NCI-H69 (cell line): ENCODE measurements around the gene MAGT1.
"Not testable (repeated sequence)": the region's sequence is repeated elsewhere in the genome, so short reads cannot be mapped to it uniquely, and the experiment has no call there.

Experiments used
- DNase-seq: peaks from one replicate; lab custom pipeline; 2025; lab: John Stamatoyannopoulos, UW

Gene MAGT1

DNA sequence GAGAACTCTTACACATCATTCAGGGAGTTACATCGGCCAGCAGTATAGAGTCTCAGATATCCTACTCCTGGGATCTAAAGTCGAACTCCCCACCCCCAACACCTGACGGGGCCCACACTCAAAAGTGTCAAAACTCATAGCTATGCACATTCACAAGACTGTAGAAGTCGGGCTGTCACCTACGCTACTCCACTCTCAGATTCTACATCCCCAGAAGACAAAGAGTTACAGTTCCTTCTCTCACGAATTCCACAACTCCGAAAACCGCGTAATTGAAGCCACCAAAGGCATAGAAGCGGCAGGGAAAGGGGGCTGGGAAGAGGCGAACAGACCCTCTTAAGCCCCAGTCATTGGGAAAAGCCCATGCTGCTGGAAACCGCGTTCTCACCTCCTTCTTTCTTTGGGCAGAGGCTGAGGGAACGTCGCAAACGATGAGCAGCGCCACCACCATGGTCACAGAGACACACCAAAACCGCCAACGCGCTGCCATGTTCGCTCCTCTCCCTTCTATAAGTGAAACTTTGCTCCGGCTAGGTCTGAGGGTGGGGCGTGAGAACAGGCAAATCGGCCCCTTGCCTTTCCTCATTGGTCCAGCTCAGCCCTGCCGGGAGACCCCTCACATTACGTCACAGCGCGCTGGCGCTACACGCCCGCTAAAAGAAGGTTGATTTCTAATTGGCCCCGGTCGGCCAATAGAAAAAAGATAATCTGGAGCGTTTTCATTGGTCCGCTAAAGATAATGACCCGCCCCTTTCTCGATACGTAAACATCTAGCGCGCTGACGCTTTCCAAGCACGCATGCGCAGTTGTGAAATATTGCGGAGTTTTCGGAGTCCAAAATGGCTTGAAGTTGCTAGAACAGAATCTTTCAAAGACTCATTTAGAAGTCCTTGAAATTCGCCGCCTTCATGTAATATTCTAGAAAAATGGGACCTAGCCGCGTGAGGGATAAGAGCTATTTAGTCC lies at the start of gene MAGT1:
Gene MAGT1 (minus strand): TSS at position 515 of the 966 bp plus-strand sequence. CDS start 25 bp downstream, at position 490.
- DNase-seq, result peak; percentile 97

DNA sequence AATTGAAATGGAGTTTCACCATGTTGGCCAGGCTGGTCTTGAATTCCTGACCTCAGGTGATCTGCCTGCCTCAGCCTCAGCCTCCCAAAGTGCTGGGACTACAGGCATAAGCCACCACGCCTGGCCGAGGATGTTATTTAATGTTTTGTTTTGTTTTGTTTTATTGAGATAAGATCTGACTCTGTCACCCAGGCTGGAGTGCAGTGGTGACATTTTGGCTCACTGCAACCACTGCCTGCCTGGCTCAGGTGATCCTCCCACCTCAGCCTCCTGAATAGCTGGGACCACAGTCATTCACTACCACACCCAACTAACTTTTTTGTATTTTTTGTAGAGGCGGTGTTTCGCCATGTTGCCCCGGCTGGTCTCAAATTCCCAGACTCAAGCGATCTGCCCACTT lies 49.8 kb upstream of the MAGT1 start:
- DNase-seq, result not testable (repeated sequence)

DNA sequence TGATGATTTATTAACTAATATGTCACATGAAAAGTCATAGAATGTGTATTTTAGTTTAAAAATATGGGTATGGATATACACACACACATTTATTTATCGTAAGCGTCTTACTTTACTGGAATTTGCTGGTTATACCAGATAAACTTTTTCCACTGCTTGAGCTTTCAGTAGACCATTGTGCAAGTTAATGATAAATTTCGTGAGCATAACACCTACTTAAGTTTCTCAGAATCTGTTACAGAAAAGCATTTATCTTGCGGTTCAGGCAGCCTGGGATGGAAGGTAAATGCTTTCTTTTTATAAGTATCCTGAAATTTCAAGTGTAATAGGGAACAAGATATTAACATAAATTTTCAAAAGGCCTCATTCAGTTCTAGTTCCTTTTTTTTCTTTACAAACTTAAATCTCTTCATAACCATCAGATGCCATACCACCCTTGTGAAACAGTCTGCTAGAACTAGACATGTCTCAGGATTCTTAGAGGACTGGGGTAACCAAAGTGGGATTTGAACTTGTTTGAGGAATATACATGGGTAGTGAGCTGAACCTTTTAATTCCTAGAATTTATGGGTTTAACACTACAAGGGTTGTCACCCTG lies 42.9 kb upstream of the MAGT1 start:
- no peak for DNase-seq

- DNase-seq, result no peak
These were observed 42.1 kb upstream of the MAGT1 start for GRCh38 chrX:77937291-77937690.

- DNase-seq, result no peak
These were observed 41.1 kb upstream of the MAGT1 start for GRCh38 chrX:77936299-77936698.

DNA sequence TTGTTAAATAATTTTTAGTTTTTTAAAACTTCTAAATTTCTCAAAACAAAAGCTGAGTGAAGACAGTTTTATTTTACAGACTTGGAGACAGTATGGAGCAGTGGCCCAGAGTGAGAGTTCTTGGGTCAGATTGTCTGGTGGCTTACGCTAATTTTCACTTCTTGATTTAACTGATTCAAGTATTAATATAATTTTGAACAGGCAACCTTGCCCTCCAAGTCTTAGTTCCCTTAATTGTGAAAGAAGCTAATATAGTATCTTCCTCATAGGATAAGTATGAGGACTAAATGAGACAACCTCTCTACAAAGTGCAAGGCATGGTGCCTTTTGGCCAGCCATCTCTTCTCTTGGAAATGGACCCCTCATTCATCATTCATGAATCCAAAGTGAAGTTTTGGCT lies 40.7 kb upstream of the MAGT1 start:
- no peak for DNase-seq

- DNase-seq, result no peak
These were observed 35.3 kb upstream of the MAGT1 start for GRCh38 chrX:77930581-77930980.

- no peak for DNase-seq
These were observed 30.5 kb upstream of the MAGT1 start for GRCh38 chrX:77925764-77926163.

DNA sequence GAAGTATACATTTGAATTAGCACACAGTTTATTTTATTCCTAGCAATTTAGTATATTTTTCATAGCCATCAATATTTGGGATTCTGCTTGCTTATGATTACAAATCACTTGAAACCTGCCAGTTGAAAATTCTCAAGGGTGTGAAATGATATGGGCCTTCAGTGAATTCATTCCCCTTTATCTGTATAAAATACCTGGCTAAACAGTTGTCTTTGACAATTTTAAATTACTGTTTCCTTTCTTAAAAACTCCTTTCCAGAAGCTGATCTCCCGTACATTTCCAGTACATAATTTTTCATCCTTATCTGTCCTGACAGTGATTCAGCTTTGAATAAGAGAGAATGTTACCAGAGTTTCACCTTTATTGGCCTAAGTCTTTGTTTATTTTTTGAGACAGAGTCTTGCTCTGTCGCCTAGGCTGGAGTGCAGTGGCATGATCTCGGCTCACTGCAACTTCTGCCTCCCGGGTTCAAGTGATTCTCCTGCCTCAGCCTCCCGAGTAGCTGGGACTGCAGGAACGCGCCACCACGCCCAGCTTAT lies 29.2 kb upstream of the MAGT1 start:
- DNase-seq, result no peak

DNA sequence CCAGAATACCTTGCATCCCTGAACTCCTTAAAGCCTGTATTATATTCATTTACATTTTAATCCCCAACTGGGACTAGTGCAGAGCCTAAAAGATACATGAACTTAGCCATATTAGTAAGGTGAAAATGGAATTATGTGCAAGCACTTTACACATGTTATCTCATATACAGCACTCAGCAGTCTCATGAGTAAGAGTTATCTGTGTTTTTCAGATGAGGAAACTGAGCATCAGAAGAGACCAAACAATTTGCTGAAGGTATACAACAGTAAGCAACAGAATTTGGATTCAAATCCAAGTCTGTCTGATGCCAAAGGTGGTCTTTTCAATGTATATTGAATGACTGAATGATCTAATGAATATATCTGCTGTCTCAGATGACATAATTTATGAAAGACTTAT lies 27.6 kb upstream of the MAGT1 start:
- no peak for DNase-seq

- not testable (repeated sequence) for DNase-seq
These were observed 24.1 kb upstream of the MAGT1 start for GRCh38 chrX:77919370-77919769.

DNA sequence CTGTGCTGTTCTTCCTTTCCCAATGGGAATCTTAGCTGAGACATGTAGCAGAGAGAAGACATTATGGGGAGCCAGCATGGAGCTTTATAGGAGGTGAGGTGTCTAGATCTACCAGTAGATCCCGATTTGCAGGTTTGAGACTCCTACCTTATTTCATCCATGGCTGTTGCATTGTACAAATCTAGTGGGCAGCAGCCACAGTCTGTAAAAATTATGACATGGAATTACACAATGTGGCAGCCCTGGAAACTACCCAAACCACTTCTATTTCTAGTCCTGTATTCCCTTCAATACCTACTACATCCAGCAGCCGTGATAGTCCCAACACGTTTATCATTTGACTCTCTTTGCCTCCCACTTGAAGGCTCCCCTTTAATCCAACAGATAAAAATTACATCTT lies 23.3 kb upstream of the MAGT1 start:
- DNase-seq, result no peak

DNA sequence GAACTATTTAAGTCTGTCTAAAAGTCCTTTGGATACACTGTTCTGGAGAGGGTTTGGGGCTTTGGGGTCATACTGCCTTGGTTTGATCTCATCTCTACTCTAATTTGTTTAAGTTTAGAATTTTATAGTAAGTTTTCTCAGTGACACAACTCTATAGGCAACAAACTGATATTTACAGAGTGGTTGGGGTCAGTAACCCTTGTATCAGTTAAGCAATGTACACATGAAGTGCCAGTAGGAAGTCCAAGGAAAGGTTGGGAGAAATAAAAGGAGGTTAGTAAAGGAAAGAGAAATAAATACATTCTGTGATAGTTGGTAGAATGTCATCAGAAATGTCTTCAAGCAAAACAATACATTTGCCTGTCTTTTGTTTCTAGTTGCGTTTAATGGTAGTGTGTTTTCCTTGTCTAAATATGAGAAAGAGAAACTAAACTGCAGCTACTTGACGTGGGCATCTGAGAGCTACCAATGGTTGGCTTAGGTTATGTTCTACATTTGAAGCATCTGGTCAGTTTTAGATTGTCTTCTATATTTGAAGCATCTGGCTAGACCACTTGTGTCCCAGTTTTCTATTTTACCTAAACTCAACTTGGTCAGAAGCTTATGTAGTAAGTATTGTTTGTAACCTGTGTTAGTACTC lies 22.2 kb upstream of the MAGT1 start:
- no peak for DNase-seq

DNA sequence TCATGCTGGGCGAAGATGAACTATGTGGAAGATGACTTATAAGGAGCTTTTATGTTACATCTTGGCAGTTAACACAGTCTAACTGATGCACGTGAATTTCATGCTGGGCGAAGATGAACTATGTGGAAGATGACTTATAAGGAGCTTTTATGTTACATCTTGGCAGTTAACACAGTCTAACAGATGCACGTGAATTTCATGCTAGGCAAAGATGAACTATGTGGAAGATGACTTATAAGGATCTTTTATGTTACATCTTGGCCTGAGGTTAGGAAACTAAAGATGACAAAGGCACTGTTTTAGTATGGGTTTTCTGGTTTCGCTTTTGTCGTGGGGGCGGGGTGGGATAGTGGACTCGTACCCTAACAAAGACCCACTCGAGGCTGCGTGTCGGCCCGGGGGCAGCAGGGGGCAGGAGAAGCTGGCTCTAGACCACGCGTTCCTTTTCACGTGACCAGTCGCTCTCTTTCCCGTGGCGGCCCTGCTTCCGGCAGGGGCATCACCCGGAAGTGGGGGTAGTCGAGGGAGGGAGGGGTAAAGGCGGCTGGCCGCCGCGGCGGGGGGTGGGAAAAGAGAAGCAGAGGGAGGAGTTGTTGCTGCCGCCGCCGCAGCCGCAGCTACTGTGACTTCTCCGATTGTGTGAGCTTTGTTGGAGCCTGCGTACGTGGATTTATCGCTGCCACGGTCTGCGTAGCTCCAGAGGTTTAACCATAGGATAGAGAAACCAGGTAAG lies 15.0 kb upstream of the MAGT1 start, which contains the start of gene ATP7A:
Gene ATP7A (plus strand): TSS at position 586 of the 733 bp plus-strand sequence. CDS start 60,949 bp downstream, outside the sequence.
- DNase-seq, result peak; percentile 94

GRCh38 chrX:77901506-77901905 lies 6.3 kb upstream of the MAGT1 start:
- DNase-seq, result no peak

- DNase-seq, result no peak
These were observed 5.5 kb upstream of the MAGT1 start for GRCh38 chrX:77900688-77901087.

GRCh38 chrX:77899081-77899828 lies 4.0 kb upstream of the MAGT1 start, which contains the start of gene COX7B:
COX7B (plus strand) TSS chrX:77899468; CDS start chrX:77899554, 86 bp downstream.
- peak; percentile 97 for DNase-seq

DNA sequence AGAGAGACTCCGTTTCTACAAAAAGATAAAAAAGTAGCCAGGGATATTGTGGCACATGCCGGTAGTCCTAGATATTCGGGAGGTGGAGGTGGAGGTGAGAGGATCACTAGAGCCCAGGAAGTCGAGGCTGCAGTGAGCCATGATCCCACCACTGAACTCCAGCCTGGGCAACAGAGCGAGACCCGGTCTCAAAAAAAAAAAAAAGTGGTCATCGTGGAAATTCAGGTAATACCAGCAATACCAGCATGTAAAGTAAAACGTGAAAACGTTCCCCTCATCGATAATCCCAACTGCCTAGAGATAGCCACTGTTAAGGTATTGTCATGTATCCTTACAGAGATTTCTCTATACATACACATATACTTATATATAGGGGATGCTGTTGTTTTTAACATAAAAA lies 1.5 kb downstream of the MAGT1 start:
- DNase-seq, result no peak

- DNase-seq, result no peak
These were observed 2.3 kb downstream of the MAGT1 start for GRCh38 chrX:77892887-77893286.

DNA sequence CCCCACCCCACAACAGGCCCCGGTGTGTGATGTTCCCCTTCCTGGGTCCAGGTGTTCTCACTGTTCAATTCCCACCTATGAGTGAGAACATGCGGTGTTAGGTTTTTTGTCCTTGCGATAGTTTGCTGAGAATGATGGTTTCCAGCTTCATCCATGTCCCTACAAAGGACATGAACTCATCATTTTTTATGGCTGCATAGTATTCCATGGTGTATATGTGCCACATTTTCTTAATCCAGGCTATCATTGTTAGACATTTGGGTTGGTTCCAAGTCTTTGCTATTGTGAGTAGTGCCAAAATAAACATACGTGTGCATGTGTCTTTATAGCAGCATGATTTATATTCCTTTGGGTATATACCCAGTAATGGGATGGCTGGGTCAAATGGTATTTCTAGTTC lies 13.8 kb downstream of the MAGT1 start:
- DNase-seq, result not testable (repeated sequence)

GRCh38 chrX:77875372-77875771 lies 19.9 kb downstream of the MAGT1 start:
- DNase-seq, result no peak
